NCI-H526 (cell line): ENCODE data around the gene ADAM12.
A peak's percentile ranks its signal among the peaks of the same experiment; 100 is the strongest.
"Not testable (repeated sequence)": the region's sequence is repeated elsewhere in the genome, so short reads cannot be mapped to it uniquely, and the experiment has no call there.

Source experiments
- DNase-seq, 2 experiments: peaks; one replicate each; lab custom pipeline; 2025; lab: John Stamatoyannopoulos, UW

The ADAM12 gene

GRCh38 chr10:126052171-126052570 is 336.1 kb downstream of the ADAM12 start:
- DNase-seq, result no peak

GRCh38 chr10:126049759-126050700 is 338.2 kb downstream of the ADAM12 start:
- DNase-seq, result no peak

GRCh38 chr10:126047749-126048148 is 340.5 kb downstream of the ADAM12 start:
- DNase-seq, result not testable (repeated sequence)

- no peak for DNase-seq
These were observed 341.4 kb downstream of the ADAM12 start for GRCh38 chr10:126046831-126047230.

- no peak for DNase-seq
These were observed 342.4 kb downstream of the ADAM12 start for GRCh38 chr10:126045861-126046260.

GRCh38 chr10:126043389-126043788 is 344.9 kb downstream of the ADAM12 start:
- DNase-seq, result no peak

- DNase-seq, result no peak
These were observed 345.4 kb downstream of the ADAM12 start for GRCh38 chr10:126042906-126043305.

- no peak for DNase-seq
These were observed 345.9 kb downstream of the ADAM12 start for GRCh38 chr10:126042354-126042753.

GRCh38 chr10:126041804-126042231 is 346.5 kb downstream of the ADAM12 start:
- peak in 1 of 2 experiments; percentile 5 for DNase-seq

- DNase-seq, result no peak
These were observed 347.2 kb downstream of the ADAM12 start for GRCh38 chr10:126041117-126041516.

- no peak for DNase-seq
These were observed 350.3 kb downstream of the ADAM12 start for GRCh38 chr10:126037946-126038345.

- DNase-seq, result no peak
These were observed 351.8 kb downstream of the ADAM12 start for GRCh38 chr10:126036515-126036914.

GRCh38 chr10:126034586-126034985 is 353.7 kb downstream of the ADAM12 start:
- DNase-seq, result no peak

- no peak for DNase-seq
These were observed 358.3 kb downstream of the ADAM12 start for GRCh38 chr10:126029999-126030398.

GRCh38 chr10:126027692-126028091 is 360.6 kb downstream of the ADAM12 start:
- no peak for DNase-seq

- no peak for DNase-seq
These were observed 365.4 kb downstream of the ADAM12 start for GRCh38 chr10:126022841-126023240.

GRCh38 chr10:126021833-126022500 is 366.3 kb downstream of the ADAM12 start:
- DNase-seq, result no peak

GRCh38 chr10:126017961-126018560 is 370.2 kb downstream of the ADAM12 start:
- DNase-seq, result no peak

GRCh38 chr10:126016882-126017281 is 371.4 kb downstream of the ADAM12 start:
- no peak for DNase-seq

GRCh38 chr10:126016156-126016805 is 372.0 kb downstream of the ADAM12 start:
- no peak for DNase-seq

- DNase-seq, result no peak
These were observed 372.9 kb downstream of the ADAM12 start for GRCh38 chr10:126015413-126015812.

- DNase-seq, result no peak
These were observed 374.0 kb downstream of the ADAM12 start for GRCh38 chr10:126014309-126014708.
